NCI-H1417 (cell line): ENCODE data around the gene RSF1.

Experiments used
- DNase-seq, 3 experiments: peaks; one replicate each; lab custom pipeline; 2025; lab: John Stamatoyannopoulos, UW

RSF1 gene

GRCh38 chr11:77619576-77620198 is 200.8 kb downstream of the RSF1 start:
- DNase-seq: peak; percentile 24 to 82 (median 51)

GRCh38 chr11:77617892-77618291 is 202.6 kb downstream of the RSF1 start:
- no peak for DNase-seq

- no peak for DNase-seq
These were observed 208.6 kb downstream of the RSF1 start for GRCh38 chr11:77611921-77612320.
